GM19438 (cell line): Measurements from ENCODE around the gene EXTL1.

Experiments used
- ATAC-seq: cut with Tn5 transposase; IDR thresholded peaks from one replicate; pipeline ENCODE4 v1.9.1; 2021; ENCODE audit warnings: low read depth; ENCODE audit not compliant: unreplicated experiment

The EXTL1 gene

GRCh38 chr1:26041978-26042377, 20.4 kb downstream of the EXTL1 start:
- no peak for ATAC-seq

DNA sequence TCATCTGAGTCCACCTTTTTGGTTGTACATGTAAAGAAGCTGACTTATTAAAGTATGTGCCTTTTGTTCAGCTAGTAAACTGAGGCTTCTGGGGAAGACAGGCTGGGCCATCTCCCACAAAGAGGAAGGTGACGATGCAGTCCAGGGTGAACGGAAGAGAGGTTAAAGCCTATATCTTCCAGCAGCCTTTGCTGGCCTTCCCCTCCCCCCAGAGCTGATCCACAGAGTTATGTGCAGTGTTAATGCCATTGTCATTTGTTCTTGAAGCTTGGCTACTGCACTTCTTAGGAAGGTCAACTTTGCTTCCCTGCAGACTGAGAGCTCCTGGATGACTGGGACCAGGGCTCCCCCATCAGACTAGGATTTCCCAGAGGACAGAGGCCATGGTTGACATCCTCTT, 22.2 kb downstream of the EXTL1 start:
- no peak for ATAC-seq

GRCh38 chr1:26044414-26044813, 22.8 kb downstream of the EXTL1 start:
- ATAC-seq = no peak

GRCh38 chr1:26044971-26045721, 23.6 kb downstream of the EXTL1 start:
- no peak for ATAC-seq

GRCh38 chr1:26045722-26046245, 24.2 kb downstream of the EXTL1 start, which contains the start of gene SLC30A2:
Gene SLC30A2 (minus strand): TSS chr1:26046118. CDS start chr1:26045896, 222 bp downstream.
- ATAC-seq = no peak

GRCh38 chr1:26046246-26047095, 24.9 kb downstream of the EXTL1 start:
- no peak for ATAC-seq

DNA sequence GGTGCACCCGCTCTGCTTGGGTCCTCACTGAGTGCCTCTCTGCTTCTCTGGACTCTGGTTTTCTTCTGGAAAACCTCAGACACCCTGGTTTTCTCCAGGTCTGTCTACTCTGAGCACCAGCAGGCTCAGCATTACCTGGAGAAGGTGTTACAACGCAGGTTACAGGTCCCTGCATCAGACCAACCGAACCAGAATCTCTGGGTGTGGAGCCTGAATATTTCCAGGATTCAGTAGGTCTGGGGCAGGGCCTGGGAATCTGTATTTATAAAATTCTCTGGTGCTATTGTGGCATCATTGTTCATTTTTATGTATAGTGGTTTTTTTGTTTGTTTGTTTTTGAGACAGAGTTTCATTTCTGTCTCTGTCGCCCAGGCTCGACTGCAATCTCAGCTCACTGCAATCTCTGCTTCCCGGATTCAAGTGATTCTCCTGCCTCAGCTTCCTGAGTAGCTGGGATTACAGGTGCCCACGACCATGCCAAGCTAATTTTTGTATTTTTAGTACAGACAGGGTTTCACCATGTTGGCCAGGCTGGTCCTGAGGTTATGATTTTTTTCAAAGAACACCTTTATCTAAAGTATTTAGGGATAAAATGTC, 25.8 kb downstream of the EXTL1 start:
- no peak for ATAC-seq

- ATAC-seq = no peak
Measured at GRCh38 chr1:26049531-26050247, 28.1 kb downstream of the EXTL1 start.

GRCh38 chr1:26050248-26050640, 28.7 kb downstream of the EXTL1 start:
- ATAC-seq = no peak

- no peak for ATAC-seq
Measured at GRCh38 chr1:26053718-26054560, 32.4 kb downstream of the EXTL1 start.

DNA sequence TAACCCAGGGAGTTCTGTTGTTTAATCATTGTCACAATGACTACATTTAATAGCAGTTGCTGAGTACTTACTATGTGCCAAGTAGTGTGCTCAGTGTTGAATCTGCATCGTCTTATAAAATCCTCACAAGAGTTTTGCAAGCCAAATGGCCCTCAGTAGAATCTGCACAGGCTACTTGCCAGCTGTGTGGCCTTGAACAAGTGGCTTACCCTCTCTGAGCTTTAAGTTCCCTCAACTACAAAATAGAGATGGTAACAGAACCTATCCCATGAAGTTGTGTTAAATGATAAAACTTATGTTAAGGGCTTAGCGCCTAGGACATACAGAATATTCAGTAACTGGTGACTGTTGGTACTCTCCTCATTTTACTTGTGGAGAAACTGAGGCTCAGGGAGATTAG, 33.5 kb downstream of the EXTL1 start:
- no peak for ATAC-seq

DNA sequence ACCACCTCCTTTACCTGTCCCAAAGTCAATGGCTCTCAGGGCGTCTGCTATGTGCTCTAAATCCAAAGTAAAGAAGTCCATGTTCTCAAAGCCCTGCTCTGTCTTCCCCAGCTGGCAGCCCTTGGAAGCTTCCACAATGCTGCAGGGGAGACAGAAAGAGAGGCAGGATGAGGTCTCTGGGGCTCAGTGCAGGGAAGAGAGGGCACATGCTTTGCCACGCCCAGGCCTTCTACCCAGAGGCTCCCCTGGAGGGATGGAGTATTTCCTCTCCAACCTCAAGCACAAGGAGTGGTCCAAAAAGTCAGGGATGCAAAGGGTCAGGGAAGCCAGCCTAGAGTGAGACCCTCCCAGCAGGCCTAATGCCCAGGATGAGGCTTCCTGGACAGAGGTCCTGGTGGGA, 35.6 kb downstream of the EXTL1 start:
- no peak for ATAC-seq

DNA sequence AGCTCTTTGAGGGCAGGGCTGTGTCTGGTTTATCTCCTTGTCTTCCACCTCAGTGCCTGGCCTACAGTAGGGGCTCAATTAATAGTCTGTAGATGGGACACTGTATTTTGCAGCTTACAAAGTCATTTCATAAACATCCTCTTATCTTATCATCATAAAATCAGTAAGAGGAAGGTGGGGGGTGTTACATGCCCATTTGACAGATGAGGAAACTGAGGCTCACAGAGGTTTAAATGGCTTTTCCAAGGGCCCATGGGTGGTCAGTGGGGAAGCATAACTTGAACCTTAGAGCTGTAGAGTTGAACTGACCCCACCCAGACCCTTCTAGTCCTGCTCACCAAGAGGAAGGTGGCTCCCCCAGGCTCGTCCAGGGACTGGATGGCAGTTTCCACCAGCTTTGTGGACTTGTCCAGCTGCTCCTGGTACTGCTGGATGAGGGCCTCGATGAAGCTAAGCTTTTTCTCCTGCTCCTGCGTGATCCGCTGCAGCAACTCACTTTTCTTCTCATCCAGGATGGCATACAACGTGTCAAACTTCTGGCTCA, 36.5 kb downstream of the EXTL1 start:
- ATAC-seq = no peak

GRCh38 chr1:26059906-26060305, 38.3 kb downstream of the EXTL1 start:
- no peak for ATAC-seq

GRCh38 chr1:26060832-26061574, 39.4 kb downstream of the EXTL1 start:
- ATAC-seq = no peak

GRCh38 chr1:26064553-26064952, 43.0 kb downstream of the EXTL1 start:
- ATAC-seq = no peak

DNA sequence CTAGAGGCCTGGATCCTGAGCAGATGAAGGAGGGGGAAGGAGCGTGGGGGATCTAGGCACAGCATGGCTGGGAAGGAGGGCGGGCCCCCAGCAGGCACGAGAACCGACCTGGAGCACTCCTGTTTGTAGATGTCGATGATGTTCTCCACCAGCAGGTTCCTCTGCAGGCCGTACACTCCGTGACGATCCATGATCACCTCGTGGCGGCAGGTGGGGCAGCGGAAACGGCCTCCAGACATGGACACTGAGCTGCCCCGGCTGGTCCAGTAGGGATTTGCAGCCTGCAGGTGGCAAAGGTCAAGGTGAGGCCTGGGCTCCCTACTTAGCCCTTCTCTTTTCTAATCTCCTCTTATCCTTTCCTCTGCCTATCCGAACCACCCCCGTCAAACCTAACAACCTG, 44.6 kb downstream of the EXTL1 start:
- ATAC-seq = no peak

- ATAC-seq = no peak
Measured at GRCh38 chr1:26066857-26067256, 45.3 kb downstream of the EXTL1 start.
